Endothelial cell of umbilical vein (primary cell): Measurements from ENCODE around the gene MKLN1. TPM values are rescaled to one million over a fixed set of nuclear protein-coding genes. Genes with fewer than 3 reads are reported as not detected.

Experiments used
- BruUV-seq: library from RNA; stranded (reverse); fragments of 400-500 nt; replicated peaks from 2 replicates; lab custom pipeline; 2021; lab: Mats Ljungman, UMichigan
- CTCF ChIA-PET: fragments of 300-600, 350-600 bp; sonication (Branson Sonifier 250); formaldehyde crosslinking; loops from one replicate; lab custom pipeline; 2021; ENCODE audit warnings: antibody characterized with exemption, inconsistent platforms; lab: Charles Lee
- POLR2A ChIA-PET: fragments of 300-600, 350-600 bp; sonication (Branson Sonifier 250); formaldehyde crosslinking; loops from one replicate; lab custom pipeline; 2021; ENCODE audit warnings: antibody characterized with exemption, inconsistent platforms; lab: Charles Lee
- DNase-seq: peaks from one replicate; pipeline ENCODE4 v3.0.0-alpha.2; 2011; ENCODE audit warnings: low read depth, low spot score
- FAIRE-seq: peaks from 2 replicates; lab custom pipeline; 2011; peaks lifted over from hg19 to GRCh38; lab: Jason Lieb, UNC
- H2AFZ ChIP-seq: 2 replicates; pipeline ENCODE4 v1.6.0; 2012; ENCODE audit warnings: low read depth, low read length, control low read depth, inconsistent platforms
- H3K27ac ChIP-seq: 2 replicates; pipeline ENCODE4 v1.5.1; 2011; ENCODE audit warnings: low read depth, mild to moderate bottlenecking, control low read depth, low read length, moderate library complexity; ENCODE audit not compliant: insufficient read depth
- H3K27me3 ChIP-seq, 2 experiments: 2 replicates each; pipeline versions ENCODE4 v1.6.0 to v1.6.1; 2011; ENCODE audit warnings: low read length in 2 of 2, mixed read lengths in 1 of 2; ENCODE audit not compliant: control insufficient read depth in 2 of 2, insufficient read depth in 2 of 2
- H3K36me3 ChIP-seq, 2 experiments: 2 replicates in 1 of 2; 3 replicates in 1 of 2; pipeline ENCODE4 v1.5.1; 2011; ENCODE audit warnings: low read length in 2 of 2, mild to moderate bottlenecking in 1 of 2, moderate library complexity in 1 of 2; ENCODE audit not compliant: control insufficient read depth in 2 of 2, insufficient read depth in 2 of 2; ENCODE audit errors: extremely low read depth in 1 of 2
- H3K4me1 ChIP-seq: 3 replicates; pipeline ENCODE4 v1.5.1; 2011; ENCODE audit warnings: mild to moderate bottlenecking, low read length; ENCODE audit not compliant: control insufficient read depth, insufficient read depth; ENCODE audit errors: extremely low read depth
- H3K4me2 ChIP-seq: 2 replicates; pipeline ENCODE4 v1.6.1; 2011; ENCODE audit warnings: low read length, control low read depth, mixed read lengths; ENCODE audit not compliant: insufficient read depth
- H3K4me3 ChIP-seq, 3 experiments: fragments of 200-600 bp in 1 of 3; sonication (generic), shearing (Covaris generic) in 1 of 3; replicated peaks in 1 of 3; 2 replicates each; pipeline ENCODE4 v1.5.1; 2011 to 2016; ENCODE audit warnings: control low read depth in 3 of 3, low read length in 3 of 3, mild to moderate bottlenecking in 2 of 3, inconsistent platforms in 1 of 3, low read depth in 1 of 3, moderate library complexity in 1 of 3; ENCODE audit not compliant: insufficient read depth in 1 of 3
- H3K79me2 ChIP-seq: 2 replicates; pipeline ENCODE4 v1.6.0; 2012; ENCODE audit warnings: low read length, inconsistent platforms; ENCODE audit not compliant: control insufficient read depth, insufficient read depth
- H3K9ac ChIP-seq: replicated peaks from 2 replicates; pipeline ENCODE3; 2011; ENCODE audit warnings: low read length, control low read depth; ENCODE audit not compliant: insufficient read depth; ENCODE audit errors: extremely low read depth
- H3K9me1 ChIP-seq: replicated peaks from 3 replicates; pipeline ENCODE4 v1.6.0; 2011; ENCODE audit warnings: mild to moderate bottlenecking, low read length; ENCODE audit not compliant: control insufficient read depth, insufficient read depth; ENCODE audit errors: extremely low read depth
- H3K9me3 ChIP-seq: replicated peaks from 2 replicates; pipeline ENCODE4 v1.5.1; 2012; ENCODE audit warnings: low read length, inconsistent platforms; ENCODE audit not compliant: control insufficient read depth, insufficient read depth
- H4K20me1 ChIP-seq: replicated peaks from 2 replicates; pipeline ENCODE3; 2011; ENCODE audit warnings: mild to moderate bottlenecking, low read length; ENCODE audit not compliant: control insufficient read depth, insufficient read depth; ENCODE audit errors: extremely low read depth
- CTCF ChIP-seq, 2 donors: IDR thresholded peaks; 1 replicate in 1 of 2; 2 replicates in 1 of 2; pipeline ENCODE4 v1.5.1; 2011; ENCODE audit warnings: low read length in 2 of 2, mild to moderate bottlenecking in 2 of 2, moderate library complexity in 2 of 2, control low read depth in 1 of 2, inconsistent platforms in 1 of 2, low read depth in 1 of 2; ENCODE audit not compliant: insufficient read depth in 1 of 2; ENCODE audit errors: extremely low read depth in 1 of 2
- EZH2 ChIP-seq: IDR thresholded peaks from 2 replicates; pipeline ENCODE4 v1.6.1; 2012; ENCODE audit warnings: borderline replicate concordance, low read depth, mild to moderate bottlenecking, moderate library complexity, low read length, inconsistent platforms; ENCODE audit not compliant: severe bottlenecking
- FOS ChIP-seq: IDR thresholded peaks from 2 replicates; pipeline ENCODE4 v1.6.1; 2011; ENCODE audit warnings: mild to moderate bottlenecking, low read length, moderate library complexity, borderline replicate concordance; ENCODE audit not compliant: insufficient read depth
- GATA2 ChIP-seq: IDR thresholded peaks from 2 replicates; pipeline ENCODE4 v1.7.0; 2011; ENCODE audit warnings: low read depth, mild to moderate bottlenecking, moderate library complexity, mixed read lengths, low read length; ENCODE audit not compliant: insufficient read length, insufficient read depth
- JUN ChIP-seq: IDR thresholded peaks from 2 replicates; pipeline ENCODE4 v1.6.1; 2011; ENCODE audit warnings: borderline replicate concordance, low read depth; ENCODE audit not compliant: insufficient read length, insufficient read depth
- MYC ChIP-seq: IDR thresholded peaks from one replicate; pipeline ENCODE4 v1.6.1; 2011; ENCODE audit warnings: mild to moderate bottlenecking, low read depth, low read length
- POLR2A ChIP-seq: IDR thresholded peaks from 2 replicates; pipeline ENCODE4 v1.6.1; 2012; ENCODE audit warnings: low read depth, mild to moderate bottlenecking, control low read depth, low read length
- POLR2AphosphoS5 ChIP-seq: IDR thresholded peaks from 2 replicates; pipeline ENCODE4 v1.6.1; 2012; ENCODE audit warnings: low read depth, mild to moderate bottlenecking, control low read depth, low read length, moderate library complexity; ENCODE audit not compliant: insufficient read depth
- dilution Hi-C: fragments of 300-500 bp; cut with MboI; formaldehyde crosslinking; loops from one replicate; pipeline ENCODE4 v1.15.0; 2019; ENCODE audit warnings: low sequenced_read_pairs; ENCODE audit not compliant: extremely low pct_ligation_motif_present
- intact Hi-C: fragments of 100-400 bp; cut with micrococcal nuclease; formaldehyde crosslinking; loops from one replicate; pipeline ENCODE4 v1.10.0; 2022
- polyA plus RNA-seq, 4 experiments: library from polyadenylated mRNA; depleted of rRNA in 3 of 4; stranded (reverse) in 3 of 4; unstranded in 1 of 4; fragments of >200 nt; gene quantifications; 2 replicates each; pipeline versions ENCODE4 v1.2.1 to v1.2.3, GENCODE V29; 2011 to 2012; ENCODE audit warnings: missing spikeins in 1 of 4
- total RNA-seq: library from RNA; stranded (reverse); gene quantifications from 2 replicates; pipeline ENCODE4 v1.2.3, GENCODE V29; 2021
- TF ChIP-seq, protein P1 (sequence below): IDR thresholded peaks from 2 replicates; pipeline ENCODE4 v1.6.1; 2011; ENCODE audit not compliant: insufficient read depth, insufficient read length

The MKLN1 gene
- total and polyA plus RNA-seq, 2 donors (not counting 3 experiments of a cell fraction or from before 2014, with no cell fraction given), result 12.2 to 32.1 TPM

DNA sequence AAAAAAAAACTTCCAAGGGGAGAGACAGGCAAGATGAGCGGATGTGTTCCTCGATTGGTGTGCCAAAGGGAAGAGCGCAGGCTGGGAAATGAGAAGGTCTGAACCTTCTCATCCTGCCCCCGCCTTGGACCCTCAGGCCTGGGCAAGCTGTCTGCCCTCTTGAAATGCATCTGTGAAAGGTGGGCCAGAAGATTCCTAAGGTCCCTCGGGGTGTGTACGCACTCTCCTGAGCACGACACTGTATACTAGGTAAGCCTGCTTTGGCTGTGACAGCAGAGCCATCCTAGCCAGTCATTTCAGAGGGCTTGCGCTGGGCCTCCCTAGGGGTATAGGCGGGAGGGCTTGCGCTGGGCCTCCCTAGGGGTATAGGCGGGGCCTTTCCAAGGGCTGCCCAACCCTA is 201.9 kb downstream of the MKLN1 start:
- Histone ChIP-seq H3K27me3 (no peaks in the 10 kb centered on the region), H3K27ac (peak overlapping the region; percentile 28), H3K9ac (no peak overlapping the region), H3K9me3 (no peaks in the 10 kb centered on the region), H3K4me2 (no peak overlapping the region), H3K4me1 (peaks cover 52% of the 10 kb centered on the region), H3K36me3 (no peaks in the 10 kb centered on the region), H4K20me1 (no peaks in the 10 kb centered on the region), H3K79me2 (peaks cover 75% of the 10 kb centered on the region), H3K9me1 (no peaks in the 10 kb centered on the region), H3K4me3 (no peak overlapping the region), H2AFZ (no peak overlapping the region)
- DNase-seq, result no peak
- dilution Hi-C loops (no loop called here), intact Hi-C loops (loop anchor here (2.0 kb wide), 1 partner anchor 15 kb away; no protein-coding TSS in a partner anchor)
- BruUV-seq, result no TSS peak
- CTCF ChIA-PET, result interaction anchor here (0.9 kb wide), 1 partner anchor 8 kb away, joined by 3 read pairs; no protein-coding TSS in a partner anchor
- POLR2A ChIA-PET, result no interaction called here
- no peak for FAIRE-seq
- TF ChIP-seq MYC, result no peak
- TF ChIP-seq, protein P1, sequence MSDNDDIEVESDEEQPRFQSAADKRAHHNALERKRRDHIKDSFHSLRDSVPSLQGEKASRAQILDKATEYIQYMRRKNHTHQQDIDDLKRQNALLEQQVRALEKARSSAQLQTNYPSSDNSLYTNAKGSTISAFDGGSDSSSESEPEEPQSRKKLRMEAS, result no peak
- TF ChIP-seq FOS, result no peak
- no peak for TF ChIP-seq GATA2
- TF ChIP-seq JUN, result no peak
- TF ChIP-seq POLR2A, result no peak
- no peak for TF ChIP-seq POLR2AphosphoS5
- no peak for TF ChIP-seq EZH2
- TF ChIP-seq CTCF (IDR thresholded peaks at IDR 0.05; ENCODE audit: extremely low read depth in 1 of 2, insufficient read depth in 1 of 2, low read depth in 1 of 2, low read length in 2 of 2), result no peak
